Measurements from ENCODE around the gene TNFAIP8. TPM values are rescaled to one million over a fixed set of nuclear protein-coding genes. Genes with fewer than 3 reads are reported as not detected.

The TNFAIP8 gene
- total and polyA plus RNA-seq, 9 of the 15 experiments (the other 6 are each of a cell fraction or from before 2014, with no cell fraction given) = 29.9 to 52.2 (median 44.8) TPM

DNA sequence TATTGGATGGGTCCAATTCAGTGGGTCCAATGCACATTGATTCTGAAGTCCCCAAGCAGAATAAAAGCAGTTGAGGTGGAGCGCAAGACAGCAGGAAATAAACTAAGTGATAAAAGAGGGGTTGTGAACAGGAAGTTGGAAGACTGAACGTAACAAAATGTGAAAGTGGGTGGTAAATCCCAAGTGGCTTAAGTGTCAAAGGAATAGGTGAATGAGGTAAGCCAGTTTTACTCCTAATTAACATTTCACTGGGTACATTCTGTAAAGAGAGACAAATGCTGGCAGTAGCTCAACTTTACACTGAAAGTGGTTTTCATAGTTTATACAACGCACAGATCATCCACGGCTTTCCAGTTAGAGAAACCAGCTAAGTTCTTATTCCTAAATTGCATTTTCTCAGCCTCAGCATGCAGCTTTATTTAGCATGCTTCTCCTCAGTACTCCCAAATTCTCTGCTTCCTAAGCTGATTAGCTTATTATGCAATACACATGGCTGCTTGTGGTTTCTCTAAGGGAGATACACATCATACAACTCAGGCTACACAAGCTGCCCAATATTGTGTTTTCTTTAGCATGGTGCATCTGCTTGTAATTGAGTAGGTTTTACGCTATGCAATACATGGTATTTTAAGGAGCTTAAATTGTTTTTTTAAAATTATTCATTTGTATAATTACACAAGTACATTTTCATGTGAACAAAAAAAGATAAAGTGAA is 62.2 kb downstream of the TNFAIP8 start (continued):
- TF ChIP-seq TSHZ1 (CRISPR knock-in tag; IDR thresholded peaks at IDR 0.05) (no peak), ELF2 (CRISPR knock-in tag; IDR thresholded peaks at IDR 0.05) (no peak), ZNF121 (CRISPR knock-in tag; conservative IDR thresholded peaks at IDR 0.05) (no peak), CBFA2T3 (IDR thresholded peaks at IDR 0.05) (no peak; the same call in 1 of the 2 replicates), ZNF277 (CRISPR knock-in tag; IDR thresholded peaks at IDR 0.05; ENCODE audit: borderline replicate concordance) (no peak), ZNF696 (CRISPR knock-in tag; conservative IDR thresholded peaks at IDR 0.05) (no peak), BDP1 (IDR thresholded peaks at IDR 0.05; ENCODE audit: insufficient read depth, insufficient read length) (no peak), RBM25 (IDR thresholded peaks at IDR 0.05; ENCODE audit: low read depth, low read length, severe bottlenecking) (no peak), RERE (CRISPR knock-in tag; IDR thresholded peaks at IDR 0.05; ENCODE audit: borderline replicate concordance) (no peak), CCNT2 (IDR thresholded peaks at IDR 0.05; ENCODE audit: borderline replicate concordance, extremely low read depth, insufficient read length, low read depth, low read length) (no peak), ZSCAN29 (IDR thresholded peaks at IDR 0.05) (no peak)
- TF ChIP-seq, protein P1, sequence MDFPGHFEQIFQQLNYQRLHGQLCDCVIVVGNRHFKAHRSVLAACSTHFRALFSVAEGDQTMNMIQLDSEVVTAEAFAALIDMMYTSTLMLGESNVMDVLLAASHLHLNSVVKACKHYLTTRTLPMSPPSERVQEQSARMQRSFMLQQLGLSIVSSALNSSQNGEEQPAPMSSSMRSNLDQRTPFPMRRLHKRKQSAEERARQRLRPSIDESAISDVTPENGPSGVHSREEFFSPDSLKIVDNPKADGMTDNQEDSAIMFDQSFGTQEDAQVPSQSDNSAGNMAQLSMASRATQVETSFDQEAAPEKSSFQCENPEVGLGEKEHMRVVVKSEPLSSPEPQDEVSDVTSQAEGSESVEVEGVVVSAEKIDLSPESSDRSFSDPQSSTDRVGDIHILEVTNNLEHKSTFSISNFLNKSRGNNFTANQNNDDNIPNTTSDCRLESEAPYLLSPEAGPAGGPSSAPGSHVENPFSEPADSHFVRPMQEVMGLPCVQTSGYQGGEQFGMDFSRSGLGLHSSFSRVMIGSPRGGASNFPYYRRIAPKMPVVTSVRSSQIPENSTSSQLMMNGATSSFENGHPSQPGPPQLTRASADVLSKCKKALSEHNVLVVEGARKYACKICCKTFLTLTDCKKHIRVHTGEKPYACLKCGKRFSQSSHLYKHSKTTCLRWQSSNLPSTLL (IDR thresholded peaks at IDR 0.05) = no peak
- TF ChIP-seq, protein P2, sequence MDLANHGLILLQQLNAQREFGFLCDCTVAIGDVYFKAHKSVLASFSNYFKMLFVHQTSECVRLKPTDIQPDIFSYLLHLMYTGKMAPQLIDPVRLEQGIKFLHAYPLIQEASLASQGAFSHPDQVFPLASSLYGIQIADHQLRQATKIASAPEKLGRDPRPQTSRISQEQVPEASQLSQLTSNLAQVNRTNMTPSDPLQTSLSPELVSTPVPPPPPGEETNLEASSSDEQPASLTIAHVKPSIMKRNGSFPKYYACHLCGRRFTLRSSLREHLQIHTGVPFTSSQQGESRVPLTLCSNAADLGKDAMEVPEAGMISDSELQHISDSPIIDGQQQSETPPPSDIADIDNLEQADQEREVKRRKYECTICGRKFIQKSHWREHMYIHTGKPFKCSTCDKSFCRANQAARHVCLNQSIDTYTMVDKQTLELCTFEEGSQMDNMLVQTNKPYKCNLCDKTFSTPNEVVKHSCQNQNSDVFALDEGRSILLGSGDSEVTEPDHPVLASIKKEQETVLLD (IDR thresholded peaks at IDR 0.05) = no peak
